ENCODE data around the gene KRT39. TPM values are rescaled to one million over a fixed set of nuclear protein-coding genes. Genes with fewer than 3 reads are reported as not detected.

KRT39 gene
- total and polyA plus RNA-seq, 2 of the 8 experiments (the other 6 are each of a cell fraction or from before 2014, with no cell fraction given) = not detected

DNA sequence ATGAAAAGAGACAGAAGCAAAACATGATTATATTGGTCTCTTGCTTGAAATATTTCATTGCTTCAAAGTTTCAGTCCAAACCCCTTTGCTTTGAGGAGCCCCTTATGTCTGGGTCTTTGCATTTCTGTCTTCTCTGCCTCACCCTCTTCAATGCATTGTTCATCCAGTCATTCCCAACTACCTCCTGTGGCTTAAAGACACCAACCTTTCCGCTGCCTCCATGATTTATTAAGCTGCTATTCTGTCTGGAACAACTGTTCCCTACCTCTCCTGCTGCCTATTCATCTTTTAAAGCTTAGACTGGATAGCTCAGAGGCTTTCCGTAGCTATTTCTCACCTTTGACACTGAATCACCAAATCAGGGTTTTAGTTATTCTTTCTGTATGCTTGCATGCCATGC lies 30.6 kb upstream of the KRT39 start:
- no peaks in the 10 kb centered on the region for H3K27me3 ChIP-seq (replicated peaks in 1 of 4; ENCODE audit: control insufficient read depth in 3 of 4, extremely low read depth in 1 of 4, insufficient read depth in 3 of 4, low read length in 3 of 4)
- H4K5ac ChIP-seq (ENCODE audit: insufficient read length, low read depth, low read length) = no peak overlapping the region
- H3K4me3 ChIP-seq (ENCODE audit: extremely low read depth in 1 of 4, insufficient read depth in 2 of 4, low read depth in 3 of 4, low read length in 4 of 4) = no peak overlapping the region
- H3K9ac ChIP-seq (replicated peaks in 1 of 4; ENCODE audit: extremely low read depth in 1 of 4, low read depth in 3 of 4, low read length in 3 of 4) = no peak overlapping the region
- no peaks in the 10 kb centered on the region for H3K9me3 ChIP-seq (ENCODE audit: insufficient read depth in 2 of 2, low read depth in 1 of 2, low read length in 1 of 2)
- H3K14ac ChIP-seq (ENCODE audit: insufficient read length) = no peak overlapping the region
- FAIRE-seq (no peak), DNase-seq (ENCODE audit: low read depth in 1 of 2, low spot score in 2 of 2) (no peak)
- TF ChIP-seq E2F6 (IDR thresholded peaks at IDR 0.05) (no peak), CHD1 (IDR thresholded peaks at IDR 0.05; ENCODE audit: low read depth, low read length) (no peak), NANOG (IDR thresholded peaks at IDR 0.05; ENCODE audit: insufficient read depth, low read depth, low read length, poor library complexity, severe bottlenecking) (no peak), TCF12 (IDR thresholded peaks at IDR 0.05; ENCODE audit: low read depth, low read length) (no peak), SIRT6 (IDR thresholded peaks at IDR 0.05; ENCODE audit: low read length) (no peak), CBX8 (IDR thresholded peaks at IDR 0.05; ENCODE audit: borderline replicate concordance, low read depth, low read length) (no peak)
- H3K27ac ChIP-seq (ENCODE audit: low read depth, low read length) = no peak overlapping the region
- H2BK20ac ChIP-seq (ENCODE audit: low read length) = no peak overlapping the region
- POLR2A ChIA-PET (ENCODE audit: partially characterized antibody) = interaction anchor here (1.9 kb wide), 1 partner anchor 10 kb away, joined by 4 read pairs; no protein-coding TSS in a partner anchor
- CTCF ChIA-PET (ENCODE audit: partially characterized antibody) = interaction anchor here (1.0 kb wide), 1 partner anchor 332 kb away, joined by 3 read pairs; no protein-coding TSS in a partner anchor
- H3K23ac ChIP-seq (ENCODE audit: insufficient read length) = no peak overlapping the region
- H3K23me2 ChIP-seq (ENCODE audit: low read depth, low read length) = no peaks in the 10 kb centered on the region
- no peak overlapping the region for H4K91ac ChIP-seq (replicated peaks; ENCODE audit: insufficient read length, low read length)
- 97% methylated on average over 2 of the region's 2 CpGs; no CpG with 5 or more reads in 1 of the 2 experiments for WGBS, 2 experiments (ENCODE audit: extremely low coverage in 1 of 2, insufficient coverage in 1 of 2, insufficient read length in 1 of 2, insufficient replicate concordance in 2 of 2, low coverage in 1 of 2, low lambda C conversion rate in 2 of 2, missing lambda C conversion rate in 1 of 2)
- no peaks in the 10 kb centered on the region for H3K79me2 ChIP-seq (ENCODE audit: control insufficient read depth in 1 of 2, insufficient read depth in 2 of 2, low read length in 2 of 2)
- peaks cover 0 to 2% (median 0%) of the 10 kb centered on the region in 4 experiments; a peak in 2 of 7 replicates for H3K4me1 ChIP-seq (replicated peaks in 1 of 4; ENCODE audit: control insufficient read depth in 3 of 4, insufficient read depth in 4 of 4, low read length in 3 of 4)
- no peak overlapping the region for H2BK120ac ChIP-seq (replicated peaks; ENCODE audit: low read depth, low read length)
- H3K56ac ChIP-seq (replicated peaks; ENCODE audit: insufficient read length, low read depth, low read length) = no peak overlapping the region
- no peak overlapping the region for H3K4ac ChIP-seq (replicated peaks; ENCODE audit: insufficient read length, low read depth, low read length)
- no peak overlapping the region for H2BK5ac ChIP-seq (ENCODE audit: low read depth, low read length)
- no peaks in the 10 kb centered on the region for H3K36me3 ChIP-seq (ENCODE audit: control insufficient read depth in 2 of 4, insufficient read depth in 4 of 4, low read length in 3 of 4)
- no peaks in the 10 kb centered on the region for H3K79me1 ChIP-seq (ENCODE audit: low read depth, low read length)
- H2BK15ac ChIP-seq (ENCODE audit: low read length) = no peak overlapping the region
- no peaks in the 10 kb centered on the region for H4K20me1 ChIP-seq (replicated peaks in 1 of 2; ENCODE audit: control insufficient read depth in 1 of 2, insufficient read depth in 2 of 2, low read length in 2 of 2)
- no peak overlapping the region for H3K4me2 ChIP-seq (ENCODE audit: insufficient read depth in 1 of 2, low read depth in 2 of 2, low read length in 2 of 2)
- no peak overlapping the region for H2AK5ac ChIP-seq (ENCODE audit: low read depth, low read length)
- no peak overlapping the region for H4K8ac ChIP-seq (ENCODE audit: extremely low read depth, insufficient read depth, low read length)
- no peak overlapping the region for H3K18ac ChIP-seq (ENCODE audit: extremely low read depth, low read length)
- no peak overlapping the region for H2BK12ac ChIP-seq (ENCODE audit: low read depth, low read length)
- H2AFZ ChIP-seq (ENCODE audit: low read length) = no peak overlapping the region
